Kidney (tissue), 14 donors: ENCODE measurements around the gene IL17REL. TPM values are rescaled to one million over a fixed set of nuclear protein-coding genes. Genes with fewer than 3 reads are reported as not detected.

Source experiments
- DNase-seq, 5 donors: peaks; one replicate each; pipeline ENCODE4 v3.0.0-alpha.2; 2013 to 2020
- FAIRE-seq: peaks from 2 replicates; lab custom pipeline; 2012; peaks lifted over from hg19 to GRCh38; lab: Jason Lieb, UNC
- H3K27ac ChIP-seq, 2 donors: one replicate each; pipeline ENCODE4 v1.7.0; 2013; ENCODE audit warnings: low read depth in 2 of 2, low read length in 2 of 2, inconsistent platforms in 1 of 2
- H3K27me3 ChIP-seq: one replicate; pipeline ENCODE4 v1.7.1; 2013; ENCODE audit warnings: low read length, inconsistent platforms; ENCODE audit not compliant: control insufficient read depth, insufficient read depth
- H3K36me3 ChIP-seq, 3 donors: one replicate each; pipeline versions ENCODE4 v1.7.0 to v1.7.1; 2013; ENCODE audit warnings: low read length in 3 of 3, control low read depth in 1 of 3, inconsistent platforms in 1 of 3; ENCODE audit not compliant: insufficient read depth in 3 of 3, control insufficient read depth in 2 of 3
- H3K4me1 ChIP-seq, 3 donors: one replicate each; pipeline versions ENCODE4 v1.7.0 to v1.7.1; 2013; ENCODE audit warnings: low read length in 3 of 3, inconsistent platforms in 1 of 3, low read depth in 1 of 3; ENCODE audit not compliant: control insufficient read depth in 2 of 3, insufficient read depth in 2 of 3
- H3K4me3 ChIP-seq, 3 donors: one replicate each; pipeline versions ENCODE4 v1.7.0 to v1.8.1; 2013; ENCODE audit warnings: low read length in 3 of 3, control low read depth in 1 of 3, inconsistent platforms in 1 of 3
- H3K9ac ChIP-seq, 3 donors: one replicate each; pipeline versions ENCODE4 v1.7.0 to v1.7.1; 2013; ENCODE audit warnings: low read length in 3 of 3, control low read depth in 1 of 3, inconsistent platforms in 1 of 3
- H3K9me3 ChIP-seq, 3 donors: one replicate each; pipeline versions ENCODE4 v1.7.0 to v1.7.1; 2013; ENCODE audit warnings: low read length in 3 of 3, control low read depth in 1 of 3, inconsistent platforms in 1 of 3; ENCODE audit not compliant: control insufficient read depth in 2 of 3, insufficient read depth in 1 of 3
- intact Hi-C: fragments of 100-400 bp; cut with DNase I; formaldehyde crosslinking; loops from one replicate; pipeline ENCODE4 v1.11.1; 2022
- polyA plus RNA-seq: library from polyadenylated mRNA; stranded (reverse); fragments of 350-450 nt; fragmentation: Illumina TruSeq; extraction: RNeasy Lipid Tissue Mini Kit (QIAGEN cat#74804); gene quantifications from one replicate; pipeline ENCODE4 v1.2.3, GENCODE V29; 2014; ENCODE audit warnings: low read depth, low replicate concordance; ENCODE audit not compliant: insufficient read depth
- total RNA-seq: library from RNA; stranded (reverse); fragmentation: NEBNext Ultra II Directional; extraction: Animal tissue kit (Norgen Biotek cat#: 25700); gene quantifications from one replicate; pipeline ENCODE4 v1.2.1, GENCODE V29; 2021
- TF ChIP-seq, protein P1 (sequence below): IDR thresholded peaks from 3 replicates; pipeline ENCODE4 v1.5.1; 2012; ENCODE audit warnings: mild to moderate bottlenecking, moderate library complexity, borderline replicate concordance; ENCODE audit not compliant: insufficient read depth; ENCODE audit errors: extremely low read depth
- donor health status: control.
- donor health status: control.
- donor health status: control.
- donor health status: control.
- donor health status: control.
- donor health status: DM: yes; HTN: yes; CAD: no.
- donor health status: Normal renal cell carcinoma (clear cell type).

The IL17REL gene
- total and polyA plus RNA-seq, 2 donors from 2014 or later: 0.16 TPM; not detected in 1

DNA sequence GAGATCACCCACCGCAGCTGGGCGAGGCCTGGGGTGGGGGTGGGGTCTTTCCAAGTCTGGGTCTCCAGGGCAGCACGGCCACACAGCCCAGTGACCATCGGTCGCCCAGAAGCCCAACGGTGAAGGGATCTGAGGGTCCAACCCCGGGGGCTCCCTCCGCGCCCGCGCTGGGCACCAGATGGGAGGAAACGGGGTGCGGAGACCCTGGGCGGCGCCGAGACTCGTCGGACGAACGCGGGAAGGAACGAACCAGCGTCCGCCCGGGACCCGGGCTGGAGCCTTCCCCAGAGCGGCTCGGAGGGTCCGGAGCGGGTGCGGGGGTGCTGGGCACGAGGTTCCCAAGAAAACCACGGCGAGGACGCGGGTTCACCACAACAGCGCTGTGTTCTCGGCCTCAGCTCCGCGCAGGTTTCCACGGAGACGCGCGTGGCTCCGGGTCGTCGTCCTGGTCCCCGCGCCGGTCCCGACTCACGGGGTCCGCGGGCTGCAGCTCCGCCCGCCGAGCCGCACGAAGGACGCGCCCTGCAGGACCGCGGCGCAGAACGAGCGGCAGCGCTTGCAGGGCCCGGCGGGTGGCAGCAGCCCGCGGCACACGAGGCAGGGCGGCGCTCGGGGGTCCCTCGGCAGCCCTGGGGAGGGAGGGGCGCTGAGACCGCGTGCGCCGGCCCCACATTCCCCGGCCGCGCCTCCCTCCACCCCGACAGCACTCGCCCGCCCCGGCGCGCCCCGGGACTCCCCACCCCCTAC is 2.3 kb upstream of the IL17REL start:
- H3K9me3 ChIP-seq: no peaks in the 10 kb centered on the region
- TF ChIP-seq, protein P1, sequence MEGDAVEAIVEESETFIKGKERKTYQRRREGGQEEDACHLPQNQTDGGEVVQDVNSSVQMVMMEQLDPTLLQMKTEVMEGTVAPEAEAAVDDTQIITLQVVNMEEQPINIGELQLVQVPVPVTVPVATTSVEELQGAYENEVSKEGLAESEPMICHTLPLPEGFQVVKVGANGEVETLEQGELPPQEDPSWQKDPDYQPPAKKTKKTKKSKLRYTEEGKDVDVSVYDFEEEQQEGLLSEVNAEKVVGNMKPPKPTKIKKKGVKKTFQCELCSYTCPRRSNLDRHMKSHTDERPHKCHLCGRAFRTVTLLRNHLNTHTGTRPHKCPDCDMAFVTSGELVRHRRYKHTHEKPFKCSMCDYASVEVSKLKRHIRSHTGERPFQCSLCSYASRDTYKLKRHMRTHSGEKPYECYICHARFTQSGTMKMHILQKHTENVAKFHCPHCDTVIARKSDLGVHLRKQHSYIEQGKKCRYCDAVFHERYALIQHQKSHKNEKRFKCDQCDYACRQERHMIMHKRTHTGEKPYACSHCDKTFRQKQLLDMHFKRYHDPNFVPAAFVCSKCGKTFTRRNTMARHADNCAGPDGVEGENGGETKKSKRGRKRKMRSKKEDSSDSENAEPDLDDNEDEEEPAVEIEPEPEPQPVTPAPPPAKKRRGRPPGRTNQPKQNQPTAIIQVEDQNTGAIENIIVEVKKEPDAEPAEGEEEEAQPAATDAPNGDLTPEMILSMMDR: no peak
- no peaks in the 10 kb centered on the region for H3K4me1 ChIP-seq
- no peak overlapping the region for H3K4me3 ChIP-seq
- no peak overlapping the region for H3K9ac ChIP-seq
- no peak overlapping the region for H3K27ac ChIP-seq
- intact Hi-C loops: no loop called here
- no peaks in the 10 kb centered on the region for H3K36me3 ChIP-seq
- H3K27me3 ChIP-seq: peaks cover 13% of the 10 kb centered on the region
- FAIRE-seq: no peak
- DNase-seq: peak in 2 of 5 donors; percentile 50 to 70

DNA sequence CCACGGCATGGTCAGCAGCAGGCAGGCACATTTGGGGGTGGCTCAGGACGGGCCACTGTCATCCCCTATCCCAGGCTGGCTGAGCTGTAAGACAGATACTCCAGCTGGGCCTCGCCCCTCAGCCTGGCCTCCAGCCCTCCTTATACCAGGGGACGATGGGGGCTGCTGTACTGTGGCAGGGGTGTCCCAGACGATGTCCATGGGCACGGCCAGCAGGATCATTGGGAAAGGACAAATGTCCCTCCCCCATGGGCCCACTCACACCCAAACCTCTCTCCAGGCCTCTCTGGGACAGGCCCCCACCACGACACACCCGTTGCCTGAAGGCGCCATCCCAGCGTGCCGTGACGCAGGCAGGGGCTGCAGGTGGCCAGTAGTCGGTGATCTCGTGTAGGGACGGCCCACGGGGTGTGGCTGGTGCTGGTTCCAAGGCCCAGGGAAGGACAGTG is 1.5 kb upstream of the IL17REL start:
- Histone ChIP-seq H3K9ac (no peak overlapping the region), H3K36me3 (no peaks in the 10 kb centered on the region), H3K27ac (no peak overlapping the region), H3K9me3 (no peaks in the 10 kb centered on the region), H3K27me3 (peaks cover 13% of the 10 kb centered on the region), H3K4me3 (no peak overlapping the region), H3K4me1 (no peaks in the 10 kb centered on the region)
- TF ChIP-seq, protein P1: no peak
- DNase-seq: peak in 2 of 5 donors; percentile 43 to 67
- no peak for FAIRE-seq
- intact Hi-C loops: no loop called here

DNA sequence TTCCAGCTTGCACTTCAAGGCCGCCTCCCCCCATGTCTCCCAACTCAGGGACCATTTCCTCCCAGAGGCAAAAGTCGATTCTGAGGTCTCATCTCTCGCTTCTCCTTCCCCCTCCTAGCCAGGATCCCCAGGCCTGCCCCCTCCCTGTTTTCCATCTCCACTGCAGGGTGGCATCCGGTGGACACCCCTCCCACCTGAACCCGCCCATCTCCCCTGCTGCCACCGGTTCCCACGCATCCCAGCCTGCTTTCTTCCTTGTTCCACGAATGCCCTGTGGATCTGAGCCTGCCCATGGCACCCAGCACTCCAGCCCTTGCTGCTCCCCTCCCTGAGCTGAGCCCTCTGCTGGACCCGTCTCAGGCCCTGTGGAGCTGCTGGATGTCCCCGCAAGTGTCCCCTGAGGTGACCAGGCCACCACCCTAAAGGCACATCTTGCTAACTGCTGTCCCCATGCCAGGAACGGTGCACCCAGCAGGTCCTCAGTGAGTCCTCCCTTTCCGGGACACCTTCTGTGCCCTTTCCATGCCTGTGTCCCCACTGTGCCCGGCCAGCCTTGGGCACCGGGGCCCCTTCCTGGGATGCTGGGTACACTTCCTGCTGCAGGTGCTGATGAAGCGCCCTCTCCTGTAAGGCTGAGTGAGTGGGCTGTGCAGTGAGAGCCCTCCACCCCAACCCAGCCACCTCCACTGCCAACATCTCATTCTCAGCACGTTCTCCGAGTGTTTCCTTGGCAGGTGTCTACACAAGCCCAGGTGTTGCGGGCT is 936 bp downstream of the IL17REL start:
- FAIRE-seq (no peak), DNase-seq (peak in 2 of 5 donors; percentile 44 to 52)
- Histone ChIP-seq H3K9me3 (no peaks in the 10 kb centered on the region), H3K36me3 (no peaks in the 10 kb centered on the region), H3K27me3 (peaks cover 13% of the 10 kb centered on the region), H3K4me1 (no peaks in the 10 kb centered on the region), H3K9ac (no peak overlapping the region), H3K27ac (no peak overlapping the region), H3K4me3 (no peak overlapping the region)
- TF ChIP-seq, protein P1: no peak
- intact Hi-C loops: no loop called here
